ENCODE measurements around the gene GLP2R.

The GLP2R gene

DNA sequence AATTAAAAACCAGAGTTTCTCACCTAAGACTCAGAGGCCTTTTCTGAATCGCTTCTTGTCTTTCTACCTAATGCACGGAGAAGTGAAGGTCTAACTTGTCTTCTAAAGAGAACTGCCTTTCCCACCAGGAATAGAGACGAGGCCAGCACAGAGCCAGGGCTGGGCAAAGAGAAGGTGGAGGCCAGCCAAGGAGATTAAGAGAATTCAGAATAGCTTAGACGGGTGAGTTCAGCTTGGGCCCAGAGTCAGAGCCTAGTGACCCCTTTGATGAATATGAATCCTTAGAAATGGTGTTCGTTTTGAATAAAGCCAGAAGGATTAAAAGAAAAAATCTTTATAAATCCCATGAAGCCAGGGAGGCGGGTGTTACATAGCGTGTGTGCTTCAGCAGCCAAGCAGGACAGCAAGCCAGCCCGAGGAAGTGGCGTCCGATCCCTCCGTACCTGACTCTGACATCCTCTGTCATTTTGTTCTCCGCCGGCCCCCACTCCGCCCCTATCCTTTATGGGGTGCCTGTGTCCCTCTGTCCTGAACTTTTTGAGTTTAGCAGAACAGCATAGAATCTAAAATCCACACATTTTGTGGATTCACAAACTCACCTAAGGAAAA is 11.3 kb upstream of the GLP2R start:
- DNase-seq, result no peak

DNA sequence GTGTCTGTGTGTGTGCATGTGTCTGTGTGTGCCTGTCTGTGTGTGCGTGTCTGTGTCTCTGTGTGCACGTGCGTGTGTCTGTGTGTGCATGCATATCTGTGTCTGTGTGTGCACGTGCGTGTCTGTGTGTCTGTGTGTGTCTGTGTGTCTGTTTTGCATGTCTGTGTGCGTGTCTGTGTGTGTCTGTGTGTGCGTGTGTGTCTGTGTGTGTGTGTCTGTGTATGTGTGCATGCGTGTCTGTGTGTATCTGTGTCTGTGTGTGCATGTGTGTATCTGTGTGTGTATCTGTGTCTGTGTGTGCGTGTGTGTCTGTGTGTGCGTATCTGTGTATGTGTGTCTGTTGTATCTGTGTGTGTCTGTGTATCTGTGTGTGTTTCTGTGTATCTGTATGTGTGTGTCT is 9.3 kb upstream of the GLP2R start:
- DNase-seq, result no peak

DNA sequence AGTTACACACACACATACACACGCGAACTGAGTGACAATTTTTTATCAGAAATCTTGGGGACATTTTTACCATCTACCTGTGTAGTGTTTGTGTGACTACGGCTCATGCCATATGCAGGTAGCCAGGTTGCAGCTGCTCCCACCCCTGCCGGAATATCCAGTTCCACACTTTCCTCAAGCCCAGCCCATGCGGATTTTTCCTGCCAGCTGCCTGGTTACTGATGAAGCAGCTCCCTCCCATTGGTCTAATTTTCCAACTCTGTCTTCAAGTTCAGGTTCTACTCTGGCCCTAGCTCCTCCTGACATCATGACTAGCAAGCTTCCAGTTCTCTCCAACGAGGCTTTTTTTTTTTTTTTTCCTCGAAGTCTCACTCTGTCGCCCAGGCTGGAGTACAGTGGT is 8.6 kb upstream of the GLP2R start:
- no peak for DNase-seq

DNA sequence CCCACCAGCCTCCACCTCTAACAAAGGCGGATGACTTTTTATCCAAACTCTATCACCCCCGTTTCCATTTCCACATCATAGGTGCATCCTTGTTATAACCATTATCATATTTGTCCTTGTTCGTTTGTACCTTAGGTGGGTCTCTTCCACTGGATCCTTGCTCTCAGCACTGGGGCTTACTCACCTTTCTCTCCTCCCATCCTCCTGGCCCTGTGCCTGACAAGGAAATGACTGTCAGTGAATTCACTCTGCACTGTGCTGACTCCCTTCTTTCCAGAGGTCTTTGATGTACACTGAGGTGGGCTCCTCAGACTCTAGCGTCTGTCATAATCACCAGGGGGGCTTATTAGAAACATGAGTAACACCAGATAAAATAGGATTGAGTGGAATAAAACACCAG is 7.0 kb upstream of the GLP2R start:
- DNase-seq, result no peak

DNA sequence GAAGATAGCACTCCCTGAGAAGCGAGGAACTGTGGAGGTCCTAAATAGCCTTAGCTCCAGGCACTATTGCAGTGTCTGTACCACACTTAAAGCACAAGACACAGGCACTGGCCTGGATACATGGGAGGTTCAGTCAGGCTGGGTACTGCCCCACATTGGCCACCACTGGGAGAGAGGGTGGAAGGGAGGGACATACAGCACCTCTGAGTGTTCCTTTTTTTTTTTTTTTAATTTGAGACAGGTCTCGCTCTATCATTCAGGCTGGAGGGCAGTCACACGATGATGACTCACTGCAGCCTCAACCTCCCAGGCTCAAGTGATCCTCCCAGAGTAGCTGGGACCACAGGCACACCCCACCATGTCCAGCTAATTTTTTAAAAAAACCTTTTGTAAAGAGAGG is 5.3 kb upstream of the GLP2R start:
- no peak for DNase-seq

DNA sequence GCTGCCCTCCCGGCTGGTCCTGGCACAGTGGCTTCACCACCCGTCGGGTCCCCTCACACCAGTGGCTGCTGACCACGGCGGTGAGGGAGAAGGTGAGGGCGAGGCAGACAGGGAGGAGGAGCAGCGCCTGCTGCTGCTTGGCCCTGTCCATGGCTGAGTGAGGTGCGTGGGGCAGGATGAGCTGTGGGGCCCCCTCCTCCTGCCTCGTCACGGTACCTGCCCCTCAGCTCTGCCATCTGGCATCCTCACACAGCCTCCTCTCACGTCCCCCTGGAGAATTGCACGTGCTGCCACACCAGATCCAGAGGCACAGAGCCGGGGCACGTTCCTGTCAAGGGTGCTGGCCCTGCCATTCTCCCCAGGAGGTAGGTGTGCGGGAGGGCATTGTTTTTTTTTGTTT is 3.8 kb upstream of the GLP2R start, which contains the start of gene GSG1L2:
GSG1L2 (minus strand) TSS at position 159 of the 400 bp plus-strand sequence; CDS start at position 151, 8 bp downstream.
- no peak for DNase-seq

DNA sequence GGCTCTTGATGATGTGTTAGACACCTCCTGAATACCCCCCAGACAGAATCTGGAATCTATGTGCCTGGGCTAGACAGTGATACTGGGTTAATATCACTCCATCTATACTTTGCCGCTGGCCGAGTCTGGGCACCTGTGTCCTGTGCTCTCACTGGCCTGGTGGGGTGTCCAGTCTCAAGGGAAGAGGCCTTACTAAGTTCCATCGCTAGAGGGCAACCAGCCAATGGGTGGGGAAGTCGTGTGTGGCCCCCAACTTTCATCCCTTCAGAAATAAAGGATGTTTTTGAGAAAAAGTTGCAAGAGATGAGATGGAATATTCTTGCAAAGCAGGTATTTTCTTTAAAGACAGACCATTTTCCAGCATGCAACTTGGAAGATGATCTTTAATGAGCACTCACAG is 1.6 kb upstream of the GLP2R start:
- no peak for DNase-seq

DNA sequence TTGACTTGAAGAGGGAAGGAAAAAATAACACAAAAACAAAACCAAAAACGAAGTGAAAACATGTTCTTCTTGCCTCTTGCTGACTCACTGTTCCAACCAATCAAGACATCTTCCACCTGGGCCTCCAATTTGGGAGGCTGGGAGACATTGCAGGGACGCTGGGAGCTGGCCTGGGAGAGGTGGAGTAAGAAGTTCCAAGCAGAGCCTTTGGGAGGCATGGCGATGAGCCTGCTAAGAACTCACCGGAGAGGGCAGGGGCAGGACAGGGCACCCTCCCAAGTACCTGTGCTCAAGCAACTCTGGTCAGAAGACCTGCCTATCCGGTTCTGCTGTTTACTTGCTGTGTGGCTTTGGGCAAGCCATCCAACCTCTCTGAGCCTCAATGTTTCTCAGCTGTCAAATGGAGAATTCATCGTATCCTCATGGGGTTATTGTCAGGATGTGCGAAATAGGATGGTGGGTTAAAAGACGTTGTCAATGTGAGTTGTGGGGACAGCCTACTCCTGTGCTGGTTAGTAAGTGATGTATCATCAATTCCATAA is 856 bp upstream of the GLP2R start:
- no peak for DNase-seq

DNA sequence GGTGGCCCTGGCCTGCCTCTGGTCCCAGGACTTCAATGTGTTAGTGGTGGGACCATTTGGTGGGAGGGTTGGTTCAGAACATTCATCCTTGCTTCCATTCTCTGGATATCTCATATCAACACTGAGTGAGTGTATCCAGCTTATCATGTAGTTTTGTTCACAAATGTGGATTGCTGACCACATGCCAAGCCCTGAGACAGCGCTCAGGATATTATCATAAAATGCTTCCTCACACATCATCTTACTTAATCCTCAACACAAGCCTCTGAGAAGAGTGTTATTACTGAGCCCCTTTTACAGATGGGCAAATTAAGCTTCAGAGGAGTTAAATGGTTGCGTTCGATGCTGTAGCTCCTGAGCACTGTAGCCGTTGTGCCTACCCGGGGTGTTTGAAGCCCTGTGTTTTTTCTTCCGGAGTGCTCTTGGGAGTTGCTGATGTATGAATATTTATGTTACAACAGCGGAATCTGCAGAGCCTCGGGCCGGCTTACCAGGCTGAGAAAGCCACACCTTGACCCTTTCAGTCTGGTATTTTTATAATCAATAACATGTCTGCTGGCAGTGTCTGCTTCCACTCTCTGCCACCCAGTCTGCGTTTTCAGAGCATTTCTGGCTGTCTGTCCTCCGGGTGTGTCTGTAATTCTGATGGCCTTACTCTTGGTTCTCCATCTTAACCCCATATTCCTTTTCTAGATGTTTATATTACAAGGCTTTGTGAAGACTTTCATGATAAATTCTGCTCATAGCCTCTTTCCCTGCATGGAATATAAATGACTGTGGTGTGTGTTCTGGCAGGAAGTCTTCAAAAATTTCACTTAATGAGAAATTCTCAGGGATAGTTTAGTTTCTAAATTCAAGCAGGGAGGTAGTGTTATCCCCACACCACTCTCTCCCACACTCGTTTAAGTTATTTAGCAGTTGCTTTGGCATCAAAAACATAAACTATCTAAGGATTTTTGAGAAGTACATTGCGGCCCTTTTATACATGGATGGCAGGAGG is 2.9 kb downstream of the GLP2R start:
- no peak for DNase-seq

DNA sequence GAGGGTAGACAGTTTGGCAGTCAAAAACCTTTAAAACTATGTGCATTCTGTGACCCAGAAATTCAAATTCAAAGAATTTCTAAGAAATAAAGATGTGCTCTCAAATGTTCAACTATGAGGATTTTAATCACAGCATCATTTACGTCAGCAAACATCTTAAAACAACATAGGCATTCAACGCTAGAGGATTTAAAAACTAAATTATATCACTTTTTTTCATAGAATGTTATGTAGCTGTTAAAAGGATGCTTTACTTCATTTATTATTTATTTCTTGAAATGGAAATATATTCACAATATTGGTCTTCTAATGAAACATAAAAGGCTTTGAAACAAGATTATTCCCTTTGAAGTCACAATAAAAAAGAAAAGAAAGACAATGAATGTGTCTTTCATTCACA is 3.6 kb downstream of the GLP2R start:
- DNase-seq, result no peak

DNA sequence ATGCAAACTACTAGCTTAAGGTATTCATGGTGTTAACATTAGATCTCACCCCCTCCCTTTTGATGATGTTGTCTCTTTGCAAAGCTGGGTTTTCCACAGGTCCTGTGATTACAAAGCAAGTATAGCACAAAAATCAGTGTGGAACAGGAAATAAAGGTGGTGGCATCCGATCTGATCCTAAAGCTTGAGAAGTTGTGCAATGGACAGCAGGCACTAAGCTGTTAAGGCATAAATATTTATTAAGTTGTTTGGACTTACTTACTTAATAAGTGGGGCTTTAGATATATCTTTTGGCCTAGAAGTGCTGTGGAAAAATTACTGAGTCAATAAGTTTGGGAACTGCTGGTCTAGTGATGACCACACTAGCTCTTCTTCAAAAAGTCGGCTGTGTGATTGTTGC is 5.0 kb downstream of the GLP2R start:
- DNase-seq, result no peak

DNA sequence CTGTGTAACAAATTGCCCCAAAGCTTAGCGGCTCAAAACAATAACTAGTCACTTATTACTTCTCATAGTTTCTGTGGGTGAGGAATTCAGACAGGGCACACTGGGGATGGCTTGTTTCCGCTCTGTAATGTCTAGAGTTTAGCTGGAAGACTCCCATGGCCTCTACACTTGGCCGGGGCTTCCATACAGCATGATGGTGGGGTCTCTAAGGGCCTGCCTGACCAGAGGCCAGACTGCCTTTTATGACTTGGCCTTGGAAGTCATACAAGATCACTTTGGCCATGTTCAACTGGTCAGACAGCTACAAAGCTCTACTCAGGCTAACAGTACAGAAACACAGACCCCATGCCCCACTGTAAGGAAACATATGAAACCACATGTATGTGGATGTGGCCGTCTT is 8.2 kb downstream of the GLP2R start:
- no peak for DNase-seq

DNA sequence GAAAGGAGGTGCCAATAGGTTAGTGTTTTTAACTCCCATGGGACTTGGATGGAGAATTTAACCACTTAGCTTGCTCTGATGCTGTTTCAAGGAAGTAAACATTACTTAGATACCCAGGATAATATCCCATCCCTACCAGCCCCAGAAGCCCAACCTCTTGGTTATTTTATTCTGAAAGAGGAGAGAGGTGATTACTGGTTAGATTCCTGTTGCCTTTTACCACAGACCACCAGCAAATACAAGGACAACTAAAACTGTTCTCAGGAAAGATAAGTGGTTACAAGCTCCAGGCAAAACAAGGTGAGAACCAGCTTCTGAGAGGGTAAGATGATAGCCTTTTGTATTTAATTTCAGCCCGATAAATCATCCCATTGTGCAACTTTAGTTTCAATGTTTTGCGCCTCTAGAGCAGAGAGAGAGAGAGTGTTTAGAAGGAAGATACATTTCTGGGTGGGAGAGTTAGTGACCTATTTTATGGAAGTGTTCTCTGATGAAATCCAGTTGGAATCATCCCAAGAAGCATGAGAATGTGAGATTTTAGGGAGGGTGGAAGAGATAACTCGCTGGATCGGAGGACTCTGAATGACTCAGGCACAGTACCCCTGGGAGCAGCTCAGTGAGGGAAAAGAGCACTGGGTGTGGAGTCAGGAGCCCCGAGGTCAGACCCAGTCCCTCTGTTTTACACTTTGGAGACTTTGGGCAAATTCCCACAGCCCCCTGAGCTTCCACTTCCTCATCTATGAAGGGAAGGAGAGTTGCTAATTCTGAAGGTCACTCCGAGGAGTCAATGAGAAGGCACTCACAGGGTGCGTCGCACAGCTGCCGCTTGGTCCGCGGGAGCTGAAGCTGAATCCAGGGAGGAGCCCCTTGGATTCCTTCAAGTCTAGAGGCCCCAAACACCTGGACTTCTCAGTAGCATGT is 12.1 kb downstream of the GLP2R start:
- DNase-seq, result no peak

DNA sequence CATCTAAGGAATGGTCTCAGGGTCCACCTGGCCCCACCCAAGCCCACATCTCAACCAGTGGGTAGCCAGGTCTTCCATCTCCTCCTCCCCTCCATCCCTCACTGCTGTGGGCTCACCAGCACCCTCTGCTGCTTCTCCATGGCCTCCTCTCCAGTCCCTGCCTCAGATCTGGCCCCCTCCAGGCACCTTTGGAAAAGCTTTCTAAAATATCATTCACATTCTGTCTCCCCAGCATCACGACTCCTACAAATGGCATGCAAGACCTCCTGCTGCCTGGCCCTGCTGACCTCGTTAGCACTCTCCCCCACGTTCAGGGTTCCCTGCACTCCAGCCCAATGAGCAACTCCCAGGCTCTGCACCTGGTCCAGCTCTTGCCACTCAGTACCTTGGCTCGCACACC is 13.7 kb downstream of the GLP2R start:
- no peak for DNase-seq

DNA sequence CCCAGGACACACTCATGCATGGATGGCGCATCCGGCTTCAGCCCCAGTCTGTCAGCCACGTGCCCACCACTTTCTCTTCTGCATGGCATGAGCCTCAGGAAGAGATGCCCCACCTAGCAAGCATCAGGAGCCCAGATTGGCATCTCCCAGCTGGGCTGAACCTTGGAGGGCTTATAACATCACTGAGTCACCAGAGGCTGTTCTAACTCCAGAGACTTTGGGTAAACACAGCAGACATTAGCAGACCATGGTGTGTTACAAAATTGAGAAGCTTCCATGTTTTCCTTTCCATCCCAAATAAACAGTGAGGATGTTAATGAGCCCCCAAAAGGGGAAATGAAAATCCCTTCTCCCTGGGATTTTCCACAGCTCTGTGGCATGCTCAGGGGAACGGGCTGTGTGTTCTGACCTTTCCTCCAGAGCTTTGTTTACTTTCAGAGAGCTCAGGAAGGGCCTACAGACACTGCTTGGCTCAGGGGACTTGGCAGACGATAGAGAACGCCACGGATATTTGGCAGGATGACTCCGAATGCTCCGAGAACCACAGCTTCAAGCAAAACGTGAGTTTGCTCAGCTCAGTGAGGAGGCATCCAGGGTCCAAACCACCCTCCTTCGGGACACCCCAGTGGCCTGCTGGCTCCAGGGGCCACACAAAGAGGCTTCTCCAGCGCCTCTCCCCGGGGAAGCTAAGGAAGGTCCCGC is 16.5 kb downstream of the GLP2R start:
- no peak for DNase-seq

DNA sequence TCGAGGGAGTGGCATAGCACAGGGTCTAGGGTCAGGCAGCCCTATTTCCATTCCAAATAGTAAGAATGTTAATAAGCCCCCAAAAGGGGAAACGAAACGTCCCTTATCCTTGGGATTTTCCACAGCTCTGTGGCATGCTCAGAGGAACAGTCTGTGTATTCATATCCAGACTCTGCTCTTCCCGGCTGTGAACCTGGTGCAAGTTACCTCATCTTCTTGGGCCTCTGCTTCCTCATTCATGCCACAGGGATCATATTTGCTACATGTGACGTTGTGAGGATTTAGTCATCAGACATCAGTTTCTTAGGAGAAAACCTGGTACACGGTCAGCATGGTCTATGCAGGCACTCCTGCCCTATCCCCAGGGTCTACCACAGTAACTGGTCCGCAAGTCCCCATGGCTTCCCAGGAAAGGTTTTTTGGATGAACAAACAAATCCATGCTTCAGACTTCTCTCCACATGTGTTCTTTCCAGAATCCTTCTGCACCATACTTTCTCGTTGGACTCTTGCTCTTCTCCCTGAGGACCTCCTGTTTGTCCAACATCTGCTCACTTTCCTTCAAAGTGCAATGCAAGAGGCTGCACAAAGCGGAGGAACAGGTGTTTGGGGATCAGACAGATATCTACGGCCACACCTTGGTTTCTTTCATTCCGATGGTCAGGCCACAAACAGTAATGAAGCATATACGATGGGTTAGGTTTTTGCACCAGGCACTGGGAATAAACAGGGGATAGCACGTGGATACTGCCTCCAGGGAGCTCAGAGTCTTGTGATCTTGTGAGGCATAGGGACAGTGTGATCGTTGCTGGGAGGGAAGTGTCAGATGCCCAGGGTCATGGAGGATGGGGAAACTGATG is 17.7 kb downstream of the GLP2R start:
- DNase-seq, result no peak

DNA sequence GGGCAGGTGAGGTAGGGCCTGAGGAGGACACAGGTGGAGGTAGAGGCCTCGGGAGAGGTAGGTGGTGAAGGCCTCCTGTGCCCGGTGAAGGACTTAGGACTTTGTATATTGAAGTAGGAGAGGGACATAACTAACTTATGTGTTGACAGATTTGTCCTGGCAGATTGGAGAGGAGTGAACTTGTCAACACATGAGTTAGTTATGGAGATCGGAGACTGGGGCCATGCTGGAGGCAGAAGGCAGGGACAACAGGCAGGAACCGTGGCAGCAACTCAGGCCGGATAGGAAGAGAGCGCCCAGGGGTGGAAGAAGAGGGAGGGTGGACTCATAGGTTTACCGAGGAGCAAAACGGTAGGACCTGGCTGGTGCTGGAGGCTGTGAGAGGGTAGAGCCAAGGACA is 18.4 kb downstream of the GLP2R start:
- DNase-seq, result no peak

DNA sequence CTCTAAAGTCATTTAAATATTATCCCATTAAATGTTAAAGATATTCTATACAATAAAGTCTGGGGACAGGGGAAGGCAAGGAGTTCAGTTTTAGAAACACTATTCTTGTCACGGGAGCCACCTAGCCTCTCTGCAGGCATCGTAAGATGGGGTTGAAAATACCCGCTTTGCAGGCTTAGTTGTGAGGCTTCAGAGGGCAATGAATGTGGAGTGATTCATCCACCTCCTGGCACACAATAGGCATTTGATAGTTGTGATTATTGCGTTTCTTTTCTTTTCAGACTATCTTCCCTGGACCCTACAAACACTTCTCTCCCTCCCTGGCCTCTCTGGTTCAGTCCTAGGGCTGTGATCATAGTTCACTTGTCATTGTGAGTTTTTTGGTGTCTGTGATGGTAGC is 19.6 kb downstream of the GLP2R start:
- no peak for DNase-seq

DNA sequence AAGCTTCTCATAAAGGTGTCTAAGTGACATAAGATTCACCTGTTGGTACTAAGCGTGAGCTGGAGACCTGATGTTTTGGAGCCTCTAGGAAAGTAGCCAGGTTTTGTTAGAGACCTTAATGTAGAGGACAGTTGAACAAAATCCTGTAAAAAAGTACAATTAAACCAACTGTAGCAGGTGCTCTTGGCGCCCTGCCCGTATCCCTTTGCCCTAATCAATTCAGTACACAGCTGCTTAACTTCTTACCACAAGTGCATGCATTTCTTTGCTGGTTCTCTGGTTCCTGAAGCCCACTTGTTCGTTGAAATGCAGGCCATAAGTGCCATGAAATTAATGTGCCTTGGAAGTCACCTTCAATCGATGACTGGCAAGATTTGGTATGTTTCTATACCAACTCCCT is 24.4 kb downstream of the GLP2R start:
- no peak for DNase-seq

DNA sequence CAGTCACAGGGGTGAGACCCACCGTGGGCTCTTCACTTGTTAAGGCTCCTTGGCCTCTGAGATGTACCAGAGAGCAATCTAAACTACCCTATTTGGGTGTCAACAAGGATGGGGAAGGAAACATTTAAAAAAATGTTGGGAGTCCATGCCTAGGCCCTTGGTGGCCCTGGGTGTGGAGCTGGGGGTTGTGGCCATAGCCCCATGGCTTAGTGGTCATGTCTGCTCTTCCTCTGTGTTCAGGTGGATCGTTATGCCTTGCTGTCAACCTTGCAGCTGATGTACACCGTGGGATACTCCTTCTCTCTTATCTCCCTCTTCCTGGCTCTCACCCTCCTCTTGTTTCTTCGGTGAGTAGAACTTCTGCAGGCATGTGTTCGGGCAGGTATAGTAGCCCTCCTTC is 28.5 kb downstream of the GLP2R start:
- no peak for DNase-seq

DNA sequence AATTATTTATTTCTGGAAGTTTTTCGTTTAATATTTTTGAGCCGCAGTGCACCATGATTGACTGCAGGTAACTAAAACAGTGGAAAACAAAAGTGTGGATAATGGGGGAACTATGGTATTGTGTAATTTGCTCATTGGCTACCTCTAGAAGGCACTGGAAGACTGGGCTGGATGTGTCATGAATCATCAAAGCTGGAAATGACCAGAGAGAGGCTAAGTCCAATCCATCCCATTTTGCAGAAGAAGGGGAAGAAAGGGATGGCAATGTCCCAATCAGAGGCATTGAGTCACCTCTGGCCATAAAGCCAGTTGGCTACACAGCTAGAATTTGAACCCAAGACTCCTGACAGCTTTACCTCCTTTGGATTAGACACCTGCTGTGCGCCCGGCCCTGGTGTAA is 29.3 kb downstream of the GLP2R start:
- DNase-seq, result no peak

Data from stimulated activated CD4-positive, alpha-beta T cell treated with anti-CD3 and anti-CD28 coated beads, Interleukin-4, amount 100 ng/mL, for 4 hours (primary cell).